Adipocyte (in vitro differentiated cells): ENCODE measurements around the gene ERFL.

Experiments used
- DNase-seq: peaks from one replicate; pipeline ENCODE4 v3.0.0-alpha.2; 2015; ENCODE audit warnings: low read depth
- H3K27me3 ChIP-seq: replicated peaks from 2 replicates; pipeline ENCODE4 v1.7.0; 2013; ENCODE audit warnings: mild to moderate bottlenecking, low read length, moderate library complexity; ENCODE audit not compliant: control insufficient read depth, insufficient read depth
- H3K36me3 ChIP-seq: 2 replicates; pipeline ENCODE4 v1.7.0; 2013; ENCODE audit warnings: low read length, mild to moderate bottlenecking, moderate library complexity; ENCODE audit not compliant: control insufficient read depth, insufficient read depth, severe bottlenecking
- H3K4me1 ChIP-seq: 2 replicates; pipeline ENCODE4 v1.7.0; 2013; ENCODE audit warnings: mild to moderate bottlenecking, low read length, moderate library complexity; ENCODE audit not compliant: control insufficient read depth, insufficient read depth
- H3K4me3 ChIP-seq: 2 replicates; pipeline ENCODE4 v1.7.0; 2013; ENCODE audit warnings: mild to moderate bottlenecking, low read length, moderate library complexity
- H3K9ac ChIP-seq: 2 replicates; pipeline ENCODE4 v1.7.0; 2013; ENCODE audit warnings: mild to moderate bottlenecking, low read length, moderate library complexity
- H3K9me3 ChIP-seq: 2 replicates; pipeline ENCODE4 v1.7.0; 2013; ENCODE audit warnings: mild to moderate bottlenecking, low read length, moderate library complexity; ENCODE audit not compliant: control insufficient read depth

The ERFL gene

DNA sequence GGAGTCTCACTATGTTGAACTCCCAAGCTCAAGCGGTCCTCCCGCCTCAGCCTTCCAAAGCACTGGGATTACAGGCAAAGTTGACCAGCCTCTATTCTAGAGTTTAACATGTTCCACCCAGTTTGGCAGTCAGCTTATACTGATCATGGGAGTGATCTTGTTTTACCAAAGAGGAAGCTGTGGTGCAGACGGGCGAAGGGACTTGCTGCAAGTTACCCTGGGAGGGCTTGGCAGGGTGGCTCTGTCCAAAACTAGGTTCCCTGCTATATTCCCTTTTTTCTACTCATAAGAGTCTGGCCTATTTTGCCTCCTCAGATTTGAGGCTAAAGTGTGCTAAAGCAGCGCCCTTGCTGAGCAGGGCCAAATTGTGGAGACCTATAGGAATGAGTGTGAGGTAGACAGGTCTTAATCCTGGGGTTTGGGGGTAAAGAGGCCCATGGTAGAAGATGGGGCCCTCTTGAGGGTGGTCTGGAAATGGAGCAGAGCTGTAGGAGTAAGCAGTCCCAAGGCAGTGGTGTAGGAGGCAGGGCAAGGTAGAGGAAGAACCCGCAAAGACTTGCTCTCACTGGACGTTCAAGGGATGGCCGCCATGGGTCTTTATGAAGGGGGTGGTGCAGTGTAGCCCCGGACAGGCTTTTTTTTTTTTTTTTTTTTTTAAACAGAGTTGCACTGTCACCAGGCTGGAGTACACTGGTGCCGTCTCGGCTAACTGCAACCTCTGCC, 64.9 kb downstream of the ERFL start:
- peaks cover 69% of the 10 kb centered on the region for H3K36me3 ChIP-seq
- H3K9ac ChIP-seq: peak overlapping the region; percentile 97
- no peak for DNase-seq
- H3K4me1 ChIP-seq: peaks cover 55% of the 10 kb centered on the region
- no peaks in the 10 kb centered on the region for H3K9me3 ChIP-seq
- no peak overlapping the region for H3K4me3 ChIP-seq
- no peaks in the 10 kb centered on the region for H3K27me3 ChIP-seq

DNA sequence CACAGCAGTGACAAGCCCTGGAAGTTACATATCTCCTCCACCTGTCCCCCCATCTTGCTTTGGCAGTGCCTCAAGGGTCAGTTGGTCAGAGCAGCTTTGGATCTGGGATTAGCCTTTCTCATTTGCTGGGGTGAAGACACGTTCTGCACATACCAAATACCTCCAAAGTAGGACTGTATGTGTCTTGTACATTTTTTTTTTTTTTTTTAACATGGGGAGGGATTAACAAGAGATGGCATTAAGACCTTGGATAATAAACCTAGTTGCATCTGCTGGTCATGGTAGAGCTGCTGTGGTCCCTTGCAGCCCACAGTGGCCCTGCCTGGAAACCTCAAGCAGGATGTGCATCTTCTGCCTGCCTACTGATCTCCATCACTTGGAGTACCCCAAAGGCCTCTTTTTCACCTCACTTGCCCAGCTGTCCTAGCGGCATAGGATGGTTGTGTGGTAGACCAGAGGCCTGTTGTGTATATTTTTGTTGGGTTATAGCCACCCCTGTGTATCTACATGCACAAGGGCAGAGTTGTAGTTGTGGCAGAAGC, 65.7 kb downstream of the ERFL start:
- Histone ChIP-seq H3K4me3 (peak overlapping the region; percentile 95), H3K9me3 (no peaks in the 10 kb centered on the region), H3K36me3 (peaks cover 61% of the 10 kb centered on the region), H3K27me3 (no peaks in the 10 kb centered on the region), H3K9ac (peak overlapping the region; percentile 97), H3K4me1 (peaks cover 48% of the 10 kb centered on the region)
- no peak for DNase-seq

DNA sequence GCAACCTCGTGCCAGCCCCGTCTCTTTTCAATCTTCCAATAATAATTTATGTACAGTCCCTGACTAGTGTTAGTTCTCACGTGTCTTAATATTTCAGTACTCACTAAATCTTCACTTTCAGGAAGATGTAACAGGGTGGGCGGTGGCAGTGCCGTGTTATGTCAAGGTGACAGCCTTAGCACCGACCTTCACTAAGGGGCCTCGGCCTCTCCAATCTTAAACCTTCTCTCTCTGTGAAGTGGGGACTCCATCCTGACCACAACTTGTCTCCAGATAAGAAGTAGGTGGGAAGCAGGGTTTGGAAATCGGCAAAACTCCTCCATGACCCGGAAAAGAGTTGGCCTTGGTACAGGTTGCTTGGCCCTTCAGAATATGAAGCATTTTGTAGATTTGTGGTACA, 66.4 kb downstream of the ERFL start:
- no peak for DNase-seq
- Histone ChIP-seq H3K9ac (peak overlapping the region; percentile 97), H3K36me3 (peaks cover 54% of the 10 kb centered on the region), H3K4me1 (peaks cover 44% of the 10 kb centered on the region), H3K9me3 (no peaks in the 10 kb centered on the region), H3K4me3 (peak overlapping the region; percentile 95), H3K27me3 (no peaks in the 10 kb centered on the region)

GRCh38 chr19:41861116-41861768, 67.0 kb downstream of the ERFL start:
- H3K4me1 ChIP-seq: peaks cover 44% of the 10 kb centered on the region
- H3K36me3 ChIP-seq: peaks cover 50% of the 10 kb centered on the region
- H3K4me3 ChIP-seq: peak overlapping the region; percentile 95
- H3K9ac ChIP-seq: peak overlapping the region; percentile 97
- no peaks in the 10 kb centered on the region for H3K9me3 ChIP-seq
- peak; percentile 19 for DNase-seq
- H3K27me3 ChIP-seq: no peaks in the 10 kb centered on the region

DNA sequence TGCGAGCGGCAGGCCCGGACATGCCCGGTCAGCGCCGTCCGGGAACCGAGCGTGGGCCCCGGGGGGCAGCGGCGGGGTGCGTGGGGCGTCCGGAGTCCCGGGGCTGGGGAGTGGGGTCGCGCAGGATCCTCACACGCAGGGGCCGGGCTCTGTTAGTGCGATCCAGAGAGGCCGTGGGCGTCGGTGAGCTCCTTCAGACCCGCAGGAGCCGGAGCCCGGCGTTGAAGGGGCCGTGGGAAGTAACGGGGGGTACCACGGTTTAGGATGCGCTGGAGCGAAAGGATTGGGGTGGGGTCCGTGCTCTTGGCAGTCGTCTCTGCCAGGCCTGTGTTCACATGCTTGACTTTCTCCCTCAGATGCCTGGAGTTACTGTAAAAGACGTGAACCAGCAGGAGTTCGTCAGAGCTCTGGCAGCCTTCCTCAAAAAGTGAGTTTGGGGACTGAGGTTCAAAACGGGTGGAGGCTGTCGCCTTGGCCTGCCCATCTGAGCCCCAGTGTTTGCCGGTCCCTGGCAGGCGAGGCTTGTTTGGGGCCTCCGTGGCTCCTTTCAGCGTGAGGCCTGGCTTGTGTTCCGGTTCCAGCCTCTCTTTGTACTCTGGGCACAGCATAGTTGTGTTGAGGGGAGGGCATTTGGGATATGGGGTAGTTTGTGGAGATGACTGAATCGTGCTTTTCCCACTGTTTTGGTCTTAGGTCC, 67.7 kb downstream of the ERFL start:
- Histone ChIP-seq H3K36me3 (peaks cover 46% of the 10 kb centered on the region), H3K9me3 (no peaks in the 10 kb centered on the region)
- DNase-seq: peak; percentile 48

DNA sequence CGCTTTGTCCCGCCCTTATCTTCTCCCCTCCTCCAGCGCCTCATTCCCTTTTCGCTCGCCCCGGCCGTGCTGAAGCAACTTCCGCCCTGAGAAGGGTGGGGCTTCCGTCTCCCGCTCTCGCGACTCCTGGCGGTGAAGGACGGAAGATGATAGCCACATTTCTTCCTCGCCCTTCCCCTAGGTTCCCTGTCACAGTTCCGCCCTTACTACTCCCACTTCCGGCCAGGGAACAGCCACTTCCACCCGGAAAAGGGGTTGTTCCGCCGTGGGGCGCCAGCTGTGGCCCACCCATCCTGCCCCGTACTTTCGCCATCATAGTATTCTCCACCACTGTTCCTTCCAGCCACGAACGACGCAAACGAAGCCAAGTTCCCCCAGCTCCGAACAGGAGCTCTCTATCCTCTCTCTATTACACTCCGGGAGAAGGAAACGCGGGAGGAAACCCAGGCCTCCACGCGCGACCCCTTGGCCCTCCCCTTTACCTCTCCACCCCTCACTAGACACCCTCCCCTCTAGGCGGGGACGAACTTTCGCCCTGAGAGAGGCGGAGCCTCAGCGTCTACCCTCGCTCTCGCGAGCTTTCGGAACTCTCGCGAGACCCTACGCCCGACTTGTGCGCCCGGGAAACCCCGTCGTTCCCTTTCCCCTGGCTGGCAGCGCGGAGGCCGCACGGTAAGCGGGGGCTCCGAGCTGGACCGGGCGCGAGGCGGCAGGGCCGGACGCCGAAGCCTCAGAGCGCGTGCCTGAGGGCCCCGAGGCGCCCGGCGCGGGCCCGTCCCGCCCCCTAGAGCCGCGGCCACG, 68.4 kb downstream of the ERFL start, which contains the start of gene RPS19:
Gene RPS19, plus strand, starts transcription at position 638 of the 801 bp plus-strand sequence. CDS start 520 bp downstream, outside the sequence.
- DNase-seq: peak; percentile 99

More for the DNA sequence above, 67.7 kb downstream of the ERFL start:
- peak overlapping the region; percentile 95 for H3K4me3 ChIP-seq
- peak overlapping the region; percentile 97 for H3K9ac ChIP-seq
- H3K4me1 ChIP-seq: peaks cover 44% of the 10 kb centered on the region
- no peaks in the 10 kb centered on the region for H3K27me3 ChIP-seq

DNA sequence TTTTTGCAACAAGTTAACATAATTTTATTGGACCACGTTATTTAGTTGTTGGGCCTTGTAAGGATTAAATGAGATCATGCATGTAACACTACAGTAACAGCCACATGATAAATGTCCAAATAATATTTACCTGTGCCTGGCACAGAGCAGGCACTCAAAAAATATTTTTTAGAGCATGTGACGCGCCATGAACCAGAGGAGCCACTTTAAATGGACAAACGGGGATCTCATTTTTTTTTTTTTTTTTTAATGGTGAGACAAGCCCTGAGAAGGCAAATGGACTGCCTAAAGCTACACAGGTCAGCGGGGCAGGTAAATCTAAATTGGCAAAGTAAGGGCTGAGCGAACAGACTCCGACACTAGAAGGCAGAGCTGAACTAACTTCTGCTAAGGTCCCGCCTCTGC, 69.0 kb downstream of the ERFL start:
- Histone ChIP-seq H3K4me1 (peaks cover 36% of the 10 kb centered on the region), H3K4me3 (peak overlapping the region; percentile 95), H3K9ac (peak overlapping the region; percentile 97), H3K36me3 (peaks cover 33% of the 10 kb centered on the region), H3K9me3 (no peaks in the 10 kb centered on the region), H3K27me3 (peaks cover 9% of the 10 kb centered on the region)
- no peak for DNase-seq

More for the DNA sequence above, 68.4 kb downstream of the ERFL start, which contains the start of gene RPS19:
- H3K4me1 ChIP-seq: peaks cover 41% of the 10 kb centered on the region
- peak within 1 kb of the TSS; percentile 95 for H3K4me3 ChIP-seq
- H3K9ac ChIP-seq: peak within 1 kb of the TSS; percentile 97
- no peaks in the 10 kb centered on the region for H3K9me3 ChIP-seq
- peaks cover 39% of the 10 kb centered on the region for H3K36me3 ChIP-seq
- H3K27me3 ChIP-seq: peaks cover 3% of the 10 kb centered on the region
